GM18526 (cell line): ENCODE results near the gene ST6GALNAC6.

ENCODE experiments used
- POLR2A ChIP-seq: IDR thresholded peaks from 3 replicates; pipeline ENCODE4 v1.6.1; 2011; ENCODE audit not compliant: insufficient read length; ENCODE audit errors: extremely low read depth

The ST6GALNAC6 gene

GRCh38 chr9:127937056-127937387, 37.6 kb upstream of the ST6GALNAC6 start:
- no peak for TF ChIP-seq POLR2A

GRCh38 chr9:127936347-127936852, 37.0 kb upstream of the ST6GALNAC6 start:
- no peak for TF ChIP-seq POLR2A

DNA sequence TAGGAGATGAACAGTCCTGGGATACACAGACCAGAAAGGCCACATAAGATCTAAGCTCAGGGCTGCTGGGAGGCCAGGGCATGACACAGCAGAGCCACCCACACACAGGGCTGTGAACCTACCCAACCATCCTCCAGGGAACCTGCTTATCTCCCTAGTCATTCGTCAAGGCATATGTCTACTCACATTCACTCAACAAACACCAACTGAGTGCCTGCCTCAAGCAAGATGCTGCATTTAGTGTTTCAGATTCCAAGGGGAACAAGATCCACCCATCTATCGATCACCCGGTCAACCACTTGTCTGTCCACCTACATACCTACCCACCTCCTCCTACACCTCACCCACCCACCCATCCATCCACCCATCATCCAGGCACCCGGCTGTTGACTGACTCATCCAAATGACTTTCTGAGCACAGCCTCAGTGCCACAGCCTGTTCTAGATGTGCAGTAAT, 36.4 kb upstream of the ST6GALNAC6 start:
- no peak for TF ChIP-seq POLR2A

DNA sequence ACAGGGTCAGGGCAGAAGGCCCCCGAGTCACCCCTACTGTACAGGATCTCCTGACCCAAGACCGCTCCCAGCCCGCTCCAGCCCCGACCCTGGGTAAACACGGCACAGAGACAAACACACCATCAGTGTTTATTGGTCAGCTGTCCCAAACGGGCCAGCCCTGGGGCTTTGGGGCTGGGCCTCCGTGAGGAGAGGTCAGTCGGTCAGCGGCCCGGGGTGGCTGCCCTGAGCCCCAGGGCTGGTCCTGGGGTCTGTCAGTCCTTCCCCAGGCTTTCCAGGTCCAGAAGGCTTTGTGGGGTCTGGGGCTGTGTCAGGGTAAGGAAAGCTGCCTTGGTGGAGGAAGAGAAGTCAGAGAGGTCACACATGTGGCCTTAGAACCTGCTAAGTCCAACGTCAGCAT, 35.6 kb upstream of the ST6GALNAC6 start:
- no peak for TF ChIP-seq POLR2A

DNA sequence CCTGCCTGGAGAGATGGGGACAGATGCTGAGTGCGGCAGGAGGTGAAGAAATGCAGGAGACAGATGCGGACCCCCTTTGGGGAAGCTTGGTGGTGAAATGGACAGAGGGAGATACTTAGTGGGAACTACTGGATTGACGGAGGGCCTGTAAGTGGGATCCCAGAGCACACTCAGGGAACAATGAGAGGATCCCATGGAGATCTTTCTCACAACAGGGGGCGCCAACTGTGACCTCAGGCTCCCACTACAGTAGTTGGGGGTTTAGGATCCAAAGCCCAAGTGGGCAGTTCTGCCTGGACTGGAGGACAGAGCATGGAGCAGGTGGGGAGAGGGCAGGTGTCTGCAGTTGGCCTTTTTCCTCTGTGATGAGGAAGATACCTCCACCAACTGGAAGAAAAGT, 34.8 kb upstream of the ST6GALNAC6 start:
- TF ChIP-seq POLR2A: no peak

- TF ChIP-seq POLR2A: no peak
Observed at GRCh38 chr9:127931092-127931881, 31.9 kb upstream of the ST6GALNAC6 start.

DNA sequence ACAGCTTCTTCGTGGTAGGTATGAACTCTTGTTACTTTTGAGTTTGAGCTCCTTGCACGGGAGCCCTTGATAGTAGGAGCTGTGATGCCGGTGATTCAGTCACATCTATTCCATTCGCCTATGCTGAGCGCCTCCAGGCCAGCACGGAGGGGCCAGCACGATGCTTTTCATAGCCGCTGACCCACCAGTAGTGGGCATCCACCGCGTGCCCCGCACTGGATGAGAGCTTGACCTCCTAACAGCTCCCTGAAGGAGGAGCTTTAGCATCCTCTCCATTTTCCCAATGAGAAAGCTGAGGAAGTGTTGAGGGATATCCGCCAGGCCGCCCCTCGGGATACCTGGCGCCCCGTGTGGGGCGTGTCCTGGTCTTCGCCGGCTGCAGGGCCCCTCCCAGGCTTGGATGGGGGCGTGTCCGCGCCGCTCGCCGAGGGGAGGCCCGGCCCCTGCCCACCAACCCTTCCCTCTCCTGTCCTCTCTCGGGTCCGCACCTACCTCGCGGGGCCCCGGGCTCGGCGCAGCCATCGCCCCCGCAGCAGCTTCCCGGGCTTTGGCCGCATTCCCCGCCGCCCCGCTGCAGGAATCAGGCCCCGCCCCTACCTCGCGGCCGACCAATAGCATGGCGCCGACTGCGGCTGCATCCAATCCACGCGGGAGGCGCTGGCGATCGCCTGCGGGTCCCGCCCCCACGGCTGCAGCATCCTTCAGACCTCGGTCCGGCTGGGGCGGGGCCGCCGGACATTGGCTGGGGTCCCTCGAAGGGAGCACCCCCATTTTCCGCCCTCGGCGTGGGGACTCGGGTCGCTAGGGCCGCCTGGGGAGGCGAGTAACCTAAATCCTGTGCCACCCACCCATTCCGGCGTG, 31.1 kb upstream of the ST6GALNAC6 start, which contains the start of gene PIP5KL1:
TSS of gene PIP5KL1 (minus strand) at position 547 of the 861 bp plus-strand sequence. CDS start at position 522, 25 bp downstream.
- TF ChIP-seq POLR2A: no peak

- TF ChIP-seq POLR2A: no peak
Observed at GRCh38 chr9:127929625-127929979, 30.2 kb upstream of the ST6GALNAC6 start.

DNA sequence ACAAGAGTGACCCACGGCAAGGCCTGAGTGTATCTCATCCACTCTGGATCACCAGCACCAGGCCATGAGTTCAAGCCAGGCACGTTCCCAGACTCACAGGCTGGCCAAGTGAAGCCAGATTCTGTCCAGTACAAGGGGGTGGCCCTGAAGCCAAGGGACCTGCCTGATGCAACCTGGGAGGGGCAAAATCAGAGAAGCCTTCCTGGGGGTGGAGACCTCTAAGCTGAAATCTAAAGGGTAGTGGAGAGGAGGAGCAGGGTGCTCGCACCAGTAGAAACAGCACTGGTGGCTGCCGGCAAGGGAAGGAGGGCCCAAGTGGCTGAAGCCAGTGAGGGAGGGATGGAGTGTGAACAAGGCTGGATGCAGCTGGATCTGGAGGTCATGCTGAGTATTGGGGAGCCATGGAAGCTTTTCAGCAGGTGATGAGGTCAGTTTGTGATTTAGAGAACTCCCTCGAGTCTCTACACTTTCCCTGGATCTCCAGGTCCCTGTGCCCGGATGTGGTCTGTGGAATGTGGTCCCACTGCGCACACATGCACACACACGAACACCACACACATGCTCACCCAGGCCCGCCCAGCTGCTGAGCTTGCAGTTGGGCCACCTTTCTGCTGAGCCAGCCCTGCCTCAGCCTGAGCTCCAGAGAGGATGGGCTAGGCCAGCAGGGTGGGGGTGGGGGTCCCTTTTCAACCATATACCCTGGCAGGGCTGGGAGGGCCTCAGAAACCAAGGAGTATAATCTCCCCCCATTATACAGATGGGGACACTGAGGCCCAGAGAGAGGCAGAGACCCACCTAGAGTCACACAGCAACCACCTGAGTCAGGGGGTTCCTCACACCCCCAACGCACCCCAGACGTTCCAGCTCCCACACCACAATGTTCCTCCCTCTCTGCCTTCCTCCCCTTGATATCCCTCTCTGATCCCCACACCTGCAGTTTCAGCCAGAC, 29.5 kb upstream of the ST6GALNAC6 start:
- no peak for TF ChIP-seq POLR2A

DNA sequence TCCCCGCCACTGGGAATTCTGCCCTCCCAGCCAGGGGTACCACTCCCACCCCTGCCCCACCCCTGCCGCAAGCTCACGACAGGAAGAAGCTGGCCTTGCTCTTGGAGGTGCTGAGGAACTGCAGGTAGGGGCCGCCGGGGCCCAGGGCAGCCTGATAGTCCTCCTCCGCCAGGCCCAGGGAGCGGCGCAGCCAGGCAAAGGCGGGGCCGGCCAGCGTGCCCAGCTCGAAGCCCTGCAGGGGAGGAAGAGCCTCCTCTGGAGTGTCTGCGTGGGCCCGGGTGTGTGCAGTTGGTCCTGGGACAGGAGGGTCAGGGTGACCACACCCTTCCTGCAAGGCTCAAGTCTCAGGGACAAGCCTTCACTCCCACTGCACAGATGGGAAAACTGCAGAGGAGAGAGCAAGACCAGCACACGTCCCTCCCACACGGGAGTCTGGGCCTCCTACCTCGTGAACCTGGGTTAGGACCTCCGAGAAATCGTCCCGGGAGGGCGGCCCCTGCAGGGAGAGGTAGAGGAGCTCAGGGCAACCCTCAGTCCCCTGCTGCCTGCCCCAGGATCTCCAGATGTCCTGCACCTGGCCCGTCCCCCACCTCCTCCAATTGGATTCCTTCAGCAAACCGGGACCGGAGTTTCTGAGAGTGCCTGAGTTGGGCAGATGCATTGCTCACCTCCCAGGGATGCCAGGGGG, 28.7 kb upstream of the ST6GALNAC6 start:
- no peak for TF ChIP-seq POLR2A

DNA sequence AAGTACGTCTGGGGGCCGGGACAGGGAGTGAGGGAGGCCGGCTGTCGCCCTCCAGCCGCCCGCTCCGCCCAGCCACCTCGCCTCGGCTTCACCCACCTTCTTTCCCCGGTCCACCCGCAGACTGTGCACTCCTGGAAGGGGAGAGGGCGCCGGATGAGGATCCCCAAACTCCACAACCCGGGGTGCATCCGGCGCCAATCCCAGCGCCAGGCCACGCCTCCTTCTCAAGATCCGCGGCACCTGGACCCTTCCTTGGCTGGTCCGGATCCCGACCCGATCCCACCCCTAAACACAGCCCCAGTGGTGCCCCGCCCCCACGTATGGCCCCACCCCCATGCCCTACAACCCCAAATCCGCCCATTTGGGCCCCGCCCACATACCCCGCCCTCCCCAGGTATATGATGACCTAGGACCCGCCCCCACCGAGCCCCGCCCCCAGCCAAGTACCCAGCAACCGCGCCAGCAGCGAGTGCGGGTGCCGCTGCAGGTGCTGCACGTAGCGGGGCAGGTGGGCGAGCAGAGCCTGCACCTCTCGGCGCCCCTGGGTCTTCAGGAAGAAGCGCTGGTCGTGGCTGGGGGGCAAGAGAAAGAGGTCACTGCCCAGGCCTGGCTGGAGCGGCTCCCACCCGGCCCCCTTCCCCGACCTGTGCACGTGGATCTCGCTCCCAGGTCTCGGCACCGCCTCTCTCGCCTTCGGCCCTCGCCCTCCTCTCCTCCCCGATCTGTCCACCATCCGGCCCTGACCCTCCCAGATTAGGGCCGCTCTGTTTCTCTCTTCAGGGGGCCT, 28.0 kb upstream of the ST6GALNAC6 start:
- no peak for TF ChIP-seq POLR2A

DNA sequence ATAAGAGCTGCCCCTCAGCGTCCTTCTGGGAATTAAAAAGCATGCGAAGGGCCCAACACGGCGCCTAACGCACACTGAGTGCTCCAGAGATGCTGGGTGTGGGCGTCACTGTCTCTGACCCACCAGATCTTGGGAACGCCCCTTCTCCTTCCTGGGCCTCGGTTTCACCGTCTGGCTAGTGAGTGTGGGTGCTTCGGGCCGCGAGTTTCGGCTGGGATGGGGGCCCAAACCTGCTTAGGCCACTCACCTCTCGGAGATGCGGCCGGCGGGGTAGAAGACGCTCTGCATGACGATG, 27.4 kb upstream of the ST6GALNAC6 start:
- TF ChIP-seq POLR2A: no peak

DNA sequence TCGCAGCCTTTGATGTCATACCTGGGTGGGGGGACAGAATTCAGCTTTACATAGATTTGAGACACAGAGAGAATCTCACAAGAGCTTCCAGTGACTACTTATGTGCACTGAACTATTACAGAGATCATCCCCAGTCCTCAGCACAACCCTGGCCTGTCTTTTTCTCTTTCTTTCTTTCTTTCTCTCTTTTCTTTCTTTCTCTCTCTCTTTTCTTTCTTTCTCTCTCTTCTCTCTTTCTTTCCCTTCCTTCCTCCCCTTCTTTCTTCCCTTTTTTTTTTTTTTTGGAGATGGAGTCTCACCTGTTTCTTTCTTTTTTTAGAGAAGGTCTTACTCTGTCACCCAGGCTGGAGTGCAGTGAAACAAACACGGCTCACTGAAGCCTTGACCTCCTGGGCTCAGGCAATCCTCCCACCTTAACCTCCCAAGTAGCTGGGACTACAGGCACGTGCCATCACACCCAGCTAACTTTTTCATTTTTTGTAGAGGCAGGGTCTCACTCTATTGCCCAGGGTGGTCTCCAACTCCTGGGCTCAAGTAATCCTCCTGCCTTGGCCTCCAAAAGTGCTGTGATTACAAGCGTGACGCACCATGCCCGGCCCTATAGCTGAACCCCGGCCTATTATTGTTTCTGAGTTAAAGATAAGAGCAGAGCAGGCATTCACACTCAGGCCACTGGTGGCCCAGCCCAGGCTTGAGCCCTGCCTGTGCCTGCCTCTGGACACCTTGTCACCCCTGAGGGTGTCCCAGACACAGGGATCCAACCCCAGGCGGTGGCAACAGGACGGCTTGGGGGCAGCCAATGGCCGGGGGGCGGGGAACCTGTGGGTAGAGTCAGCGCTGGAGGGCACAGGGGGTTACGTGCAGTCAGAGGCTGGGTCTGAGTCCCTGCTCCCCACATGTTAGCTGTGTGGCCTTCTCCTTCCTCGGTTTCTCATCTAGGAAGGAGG, 26.8 kb upstream of the ST6GALNAC6 start:
- TF ChIP-seq POLR2A: no peak
